GM12878 (cell line): ENCODE results near the gene GPC5. TPM values are rescaled to one million over a fixed set of nuclear protein-coding genes. Genes with fewer than 3 reads are reported as not detected.

Experiments
- ATAC-seq: fragments of 200-7000 bp; cut with Tn5 transposase; 3 replicates; pipeline ENCODE4 v1.9.1; 2020; ENCODE audit warnings: mild to moderate bottlenecking, moderate library complexity
- BruUV-seq: library from RNA; stranded (reverse); fragments of 400-500 nt; replicated peaks from 2 replicates; lab custom pipeline; 2021; lab: Mats Ljungman, UMichigan
- CTCF ChIA-PET: fragments of 300-600 bp; sonication (Branson Sonifier 250); formaldehyde crosslinking; extraction: SDS; loops from one replicate; lab custom pipeline; 2021; ENCODE audit warnings: inconsistent platforms; lab: Yijun Ruan, JAX
- POLR2A ChIA-PET: fragments of 350-600 bp; formaldehyde crosslinking; extraction: SDS; loops from one replicate; lab custom pipeline; 2021; ENCODE audit warnings: inconsistent platforms; lab: Charles Lee
- RAD21 ChIA-PET: fragments of 300-600 bp; sonication (Branson Sonifier 250); formaldehyde crosslinking; loops from one replicate; lab custom pipeline; 2023; ENCODE audit warnings: antibody characterized with exemption; ENCODE audit not compliant: unreplicated experiment; lab: Charles Lee
- SMC1A ChIA-PET: fragments of 300-600 bp; sonication (Branson Sonifier 250); formaldehyde crosslinking; loops from one replicate; lab custom pipeline; 2023; ENCODE audit not compliant: unreplicated experiment, uncharacterized antibody; lab: Charles Lee
- DNase-seq: peaks from one replicate; pipeline ENCODE4 v3.0.0-alpha.2; 2011; ENCODE audit warnings: low read depth, low spot score
- FAIRE-seq: peaks from 3 replicates; lab custom pipeline; 2011; peaks lifted over from hg19 to GRCh38; lab: Jason Lieb, UNC
- H2AFZ ChIP-seq: 2 replicates; pipeline ENCODE4 v1.6.0; 2011; ENCODE audit warnings: low read depth, low read length, control low read depth; ENCODE audit not compliant: control insufficient read depth
- H3K27ac ChIP-seq: 2 replicates; pipeline ENCODE4 v1.5.1; 2011; ENCODE audit warnings: control low read depth; ENCODE audit not compliant: control insufficient read depth, insufficient read depth
- H3K27me3 ChIP-seq, 2 experiments: replicated peaks in 1 of 2; 2 replicates each; pipeline versions ENCODE4 v1.6.0 to v1.6.1; 2011; ENCODE audit warnings: low read length in 1 of 2; ENCODE audit not compliant: control insufficient read depth in 2 of 2, insufficient read depth in 2 of 2
- H3K36me3 ChIP-seq, 2 experiments: 2 replicates each; pipeline ENCODE4 v1.5.1; 2011; ENCODE audit warnings: low read length in 1 of 2; ENCODE audit not compliant: control insufficient read depth in 2 of 2, insufficient read depth in 2 of 2
- H3K4me1 ChIP-seq: 2 replicates; pipeline ENCODE4 v1.6.1; 2011; ENCODE audit warnings: mild to moderate bottlenecking, low read length, moderate library complexity, mixed read lengths; ENCODE audit not compliant: control insufficient read depth, insufficient read depth
- H3K4me2 ChIP-seq: 2 replicates; pipeline ENCODE4 v1.6.0; 2011; ENCODE audit warnings: control low read depth; ENCODE audit not compliant: control insufficient read depth, insufficient read depth
- H3K4me3 ChIP-seq: fragments of 200-600 bp; sonication (generic); 2 replicates; pipeline ENCODE4 v1.5.1; 2016
- H3K79me2 ChIP-seq: 2 replicates; pipeline ENCODE4 v1.6.0; 2011; ENCODE audit warnings: low read length; ENCODE audit not compliant: control insufficient read depth, insufficient read depth
- H3K9ac ChIP-seq: 2 replicates; pipeline ENCODE4 v1.8.0; 2011; ENCODE audit warnings: low read length, control low read depth, mixed read lengths; ENCODE audit not compliant: control insufficient read depth, insufficient read depth
- H3K9me3 ChIP-seq: replicated peaks from 3 replicates; pipeline ENCODE4 v1.5.1; 2011; ENCODE audit warnings: mild to moderate bottlenecking, low read length; ENCODE audit not compliant: control insufficient read depth, insufficient read depth
- H4K20me1 ChIP-seq: 2 replicates; pipeline ENCODE4 v1.6.0; 2011; ENCODE audit not compliant: control insufficient read depth, insufficient read depth
- BACH1 ChIP-seq: fragments of 450-650 bp; IDR thresholded peaks from 2 replicates; pipeline ENCODE4 v1.6.1; 2017; ENCODE audit warnings: mild to moderate bottlenecking, borderline replicate concordance
- BHLHE40 ChIP-seq, 2 experiments: fragments of 450-650 bp in 1 of 2; IDR thresholded peaks; 2 replicates each; pipeline ENCODE4 v1.6.1; 2011 to 2017; ENCODE audit warnings: low read depth in 2 of 2, borderline replicate concordance in 1 of 2, improper control_type of control experiment in 1 of 2, low read length in 1 of 2, mild to moderate bottlenecking in 1 of 2
- CHD2 ChIP-seq: IDR thresholded peaks from 2 replicates; pipeline ENCODE4 v1.6.1; 2011; ENCODE audit warnings: low read depth, low read length, improper control_type of control experiment, borderline replicate concordance
- CREM ChIP-seq: IDR thresholded peaks from 2 replicates; pipeline ENCODE4 v1.6.1; 2014; ENCODE audit warnings: antibody characterized with exemption, low read depth
- CTCF ChIP-seq, 3 experiments: IDR thresholded peaks in 2 of 3; conservative IDR thresholded peaks in 1 of 3; 2 replicates each; pipeline ENCODE4 v1.5.1; 2011; ENCODE audit warnings: low read depth in 3 of 3, low read length in 3 of 3, mild to moderate bottlenecking in 3 of 3, control low read depth in 2 of 3, moderate library complexity in 2 of 3, inconsistent platforms in 1 of 3, mixed read lengths in 1 of 3; ENCODE audit not compliant: control insufficient read depth in 2 of 3, insufficient read depth in 1 of 3; ENCODE audit errors: extremely low read depth in 1 of 3
- E2F4 ChIP-seq: IDR thresholded peaks from 2 replicates; pipeline ENCODE4 v1.6.1; 2012; ENCODE audit warnings: low read depth, low read length, improper control_type of control experiment
- HDAC2 ChIP-seq: fragments of 200-600 bp; sonication (generic); IDR thresholded peaks from 2 replicates; pipeline ENCODE4 v1.6.1; 2017
- IRF4 ChIP-seq: IDR thresholded peaks from 2 replicates; pipeline ENCODE4 v1.6.1; 2011; ENCODE audit warnings: low read depth, low read length
- MEF2B ChIP-seq: fragments of 450-650 bp; IDR thresholded peaks from 2 replicates; pipeline ENCODE4 v1.6.1; 2018; ENCODE audit warnings: mild to moderate bottlenecking, moderate library complexity; ENCODE audit not compliant: partially characterized antibody, poor library complexity, severe bottlenecking
- NFXL1 ChIP-seq: fragments of 450-650 bp; IDR thresholded peaks from 2 replicates; pipeline ENCODE4 v1.6.1; 2017; ENCODE audit warnings: antibody characterized with exemption, mild to moderate bottlenecking, borderline replicate concordance
- SRF ChIP-seq, 2 experiments: IDR thresholded peaks; 2 replicates each; pipeline ENCODE4 v1.6.1; 2011; ENCODE audit warnings: low read depth in 2 of 2, low read length in 2 of 2, mild to moderate bottlenecking in 1 of 2, moderate library complexity in 1 of 2
- STAT1 ChIP-seq: fragments of 450-650 bp; conservative IDR thresholded peaks from 2 replicates; pipeline ENCODE4 v1.6.1; 2014; ENCODE audit warnings: antibody characterized with exemption, mild to moderate bottlenecking
- STAT3 ChIP-seq: IDR thresholded peaks from 2 replicates; pipeline ENCODE4 v1.6.1; 2011; ENCODE audit warnings: low read depth, low read length, improper control_type of control experiment
- SUZ12 ChIP-seq: fragments of 200-600 bp; sonication (generic); IDR thresholded peaks from one replicate; pipeline ENCODE4 v1.6.1; 2018; ENCODE audit warnings: antibody characterized with exemption, mild to moderate bottlenecking; ENCODE audit not compliant: unreplicated experiment
- YY1 ChIP-seq: IDR thresholded peaks from 2 replicates; pipeline ENCODE4 v1.6.1; 2011; ENCODE audit warnings: low read depth, mild to moderate bottlenecking, low read length
- WGBS: methylation state at CpG from one replicate; pipeline ENCODE4 v1.1.6; 2016; ENCODE audit warnings: low lambda C conversion rate; ENCODE audit not compliant: insufficient replicate concordance, insufficient coverage; ENCODE audit errors: missing lambda C conversion rate; 5-methylcytosine and 5-hydroxymethylcytosine counted together
- in situ Hi-C: fragments of 300-500 bp; cut with MboI; formaldehyde crosslinking; loops from 9 replicates; pipeline ENCODE4 v1.14.3; 2018; ENCODE audit warnings: mixed read lengths
- intact Hi-C: fragments of 100-400 bp; cut with micrococcal nuclease; formaldehyde crosslinking; loops from one replicate; pipeline ENCODE4 v1.14.2; 2022; ENCODE audit not compliant: unreplicated experiment
- polyA plus RNA-seq, 11 experiments: library from polyadenylated mRNA; depleted of rRNA in 4 of 11; unstranded in 6 of 11; stranded (reverse) in 5 of 11; fragments of >200 nt; fragmentation: Nextera tagmentation in 4 of 11; fragmentation: Illumina TruSeq in 1 of 11; extraction: Ambion mirVana in 4 of 11; extraction: Trizol in 1 of 11; gene quantifications; 1 replicate in 1 of 11; 2 replicates in 10 of 11; pipeline versions ENCODE4 v1.2.1 to v1.2.3, GENCODE V29; 2011 to 2016; ENCODE audit warnings: inconsistent platforms in 2 of 11, missing spikeins in 2 of 11, low read depth in 1 of 11
- total RNA-seq, 4 experiments: library from RNA; depleted of rRNA in 3 of 4; stranded (reverse); fragments of >200 nt in 3 of 4; fragmentation: Illumina TruSeq in 1 of 4; extraction: Trizol in 1 of 4; gene quantifications; 2 replicates each; pipeline versions ENCODE4 v1.2.1 to v1.2.3, GENCODE V29; 2013 to 2021

Gene GPC5
- total and polyA plus RNA-seq, 10 of the 15 experiments (the other 5 are each of a cell fraction or from before 2014, with no cell fraction given) = 0.05 to 0.87 (median 0.44) TPM; not detected in 1

- no TSS peak for BruUV-seq
- TF ChIP-seq MEF2B (no peak), IRF4 (no peak), SUZ12 (no peak), CTCF (IDR thresholded peaks at IDR 0.05 in 2 of 3, conservative IDR thresholded peaks at IDR 0.05 in 1 of 3; ENCODE audit: control insufficient read depth in 2 of 3, extremely low read depth in 1 of 3, insufficient read depth in 1 of 3, low read depth in 3 of 3, low read length in 3 of 3) (no peak), CREM (no peak)
- H3K9me3 ChIP-seq = no peaks in the 10 kb centered on the region
- CTCF ChIA-PET = interaction anchor here (1.0 kb wide), 1 partner anchor 12 kb away, joined by 3 read pairs; no protein-coding TSS in a partner anchor
- POLR2A ChIA-PET = no interaction called here
- H3K4me1 ChIP-seq = no peaks in the 10 kb centered on the region
- no peak overlapping the region for H2AFZ ChIP-seq
- no peak overlapping the region for H3K4me3 ChIP-seq
- WGBS = 0% methylated on average over 1 of the region's 1 CpG
- no peak overlapping the region for H3K4me2 ChIP-seq
- no peak overlapping the region for H3K27ac ChIP-seq
- in situ Hi-C loops (no loop called here), intact Hi-C loops (no loop called here)
- RAD21 ChIA-PET = no interaction called here
- no peaks in the 10 kb centered on the region for H3K36me3 ChIP-seq
- H3K79me2 ChIP-seq = no peaks in the 10 kb centered on the region
- H3K27me3 ChIP-seq = no peaks in the 10 kb centered on the region
- SMC1A ChIA-PET = no interaction called here
- no peaks in the 10 kb centered on the region for H4K20me1 ChIP-seq
- no peak overlapping the region for H3K9ac ChIP-seq
- FAIRE-seq (no peak), ATAC-seq (no peak), DNase-seq (no peak)
Measured at GRCh38 chr13:91630946-91631345, 232.5 kb downstream of the GPC5 start.

- Histone ChIP-seq H4K20me1 (no peaks in the 10 kb centered on the region), H3K9me3 (no peaks in the 10 kb centered on the region), H3K36me3 (no peaks in the 10 kb centered on the region), H3K9ac (no peak overlapping the region), H3K4me2 (no peak overlapping the region), H3K27ac (no peak overlapping the region), H2AFZ (no peak overlapping the region), H3K4me1 (no peaks in the 10 kb centered on the region), H3K27me3 (no peaks in the 10 kb centered on the region), H3K4me3 (no peak overlapping the region), H3K79me2 (no peaks in the 10 kb centered on the region)
- CTCF ChIA-PET = interaction anchor here (1.0 kb wide), 1 partner anchor 11 kb away, joined by 4 read pairs; no protein-coding TSS in a partner anchor
- POLR2A ChIA-PET = no interaction called here
- in situ Hi-C loops (no loop called here), intact Hi-C loops (no loop called here)
- SMC1A ChIA-PET = no interaction called here
- DNase-seq = no peak
- FAIRE-seq = no peak
- RAD21 ChIA-PET = no interaction called here
- no peak for ATAC-seq
- WGBS = 46% methylated on average over 3 of the region's 3 CpGs
- BruUV-seq = no TSS peak
- no peak for TF ChIP-seq BHLHE40 (IDR thresholded peaks at IDR 0.05; ENCODE audit: borderline replicate concordance in 1 of 2, low read depth in 2 of 2, low read length in 1 of 2)
- no peak for TF ChIP-seq SRF (IDR thresholded peaks at IDR 0.05; ENCODE audit: low read depth in 2 of 2, low read length in 2 of 2)
- TF ChIP-seq STAT3 = no peak
- no peak for TF ChIP-seq STAT1
- TF ChIP-seq YY1 = no peak
- TF ChIP-seq CHD2 = no peak
- TF ChIP-seq BACH1 = no peak
- TF ChIP-seq E2F4 = no peak
- no peak for TF ChIP-seq NFXL1
- no peak for TF ChIP-seq HDAC2
Measured at GRCh38 chr13:91632086-91632485, 233.7 kb downstream of the GPC5 start.
